Measurements from ENCODE around the gene ISG15.

ISG15 gene

GRCh38 chr1:1013105-1013921, at the start of gene ISG15:
Gene ISG15 (plus strand): TSS chr1:1013497. CDS start chr1:1013574, 77 bp downstream.
- peak; percentile 81 for DNase-seq

- DNase-seq, result no peak
Observed at GRCh38 chr1:963746-964525, 49.4 kb upstream of the ISG15 start.

GRCh38 chr1:964691-965525, 48.4 kb upstream of the ISG15 start:
- no peak for DNase-seq

GRCh38 chr1:965526-966134, 47.7 kb upstream of the ISG15 start:
- DNase-seq, result no peak

- DNase-seq, result no peak
Observed at GRCh38 chr1:966135-966703, 47.1 kb upstream of the ISG15 start, which contains the start of gene PLEKHN1. Gene PLEKHN1 (plus strand): TSS chr1:966482. CDS start chr1:966532, 50 bp downstream.

GRCh38 chr1:966704-967300, 46.5 kb upstream of the ISG15 start:
- DNase-seq, result no peak

- no peak for DNase-seq
Observed at GRCh38 chr1:967466-968343, 45.6 kb upstream of the ISG15 start.

- DNase-seq, result no peak
Observed at GRCh38 chr1:969260-969855, 43.9 kb upstream of the ISG15 start.

GRCh38 chr1:970242-970972, 42.9 kb upstream of the ISG15 start:
- DNase-seq, result no peak

GRCh38 chr1:970973-971730, 42.1 kb upstream of the ISG15 start:
- DNase-seq, result no peak

GRCh38 chr1:971751-972506, 41.4 kb upstream of the ISG15 start:
- no peak for DNase-seq

- no peak for DNase-seq
Observed at GRCh38 chr1:972726-973458, 40.4 kb upstream of the ISG15 start.

- DNase-seq, result no peak
Observed at GRCh38 chr1:973459-974292, 39.6 kb upstream of the ISG15 start.

- no peak for DNase-seq
Observed at GRCh38 chr1:974293-974640, 39.0 kb upstream of the ISG15 start.

- no peak for DNase-seq
Observed at GRCh38 chr1:974687-975328, 38.5 kb upstream of the ISG15 start.

GRCh38 chr1:975365-975764, 37.9 kb upstream of the ISG15 start:
- DNase-seq, result no peak

Measured in NK-92 treated with Interleukin-12 subunit alpha and Interleukin-12 subunit beta, amount 100 ng/mL, for 24 hours (cell line).